HG02798 (cell line): ENCODE measurements around the gene TRIM41.
"Not testable (repeated sequence)": the region's sequence is repeated elsewhere in the genome, so short reads cannot be mapped to it uniquely, and the experiment has no call there.

ENCODE experiments used
- ATAC-seq: cut with Tn5 transposase; IDR thresholded peaks from one replicate; pipeline ENCODE4 v1.9.1; 2021; ENCODE audit warnings: mild to moderate bottlenecking; ENCODE audit not compliant: unreplicated experiment, poor library complexity

TRIM41 gene

DNA sequence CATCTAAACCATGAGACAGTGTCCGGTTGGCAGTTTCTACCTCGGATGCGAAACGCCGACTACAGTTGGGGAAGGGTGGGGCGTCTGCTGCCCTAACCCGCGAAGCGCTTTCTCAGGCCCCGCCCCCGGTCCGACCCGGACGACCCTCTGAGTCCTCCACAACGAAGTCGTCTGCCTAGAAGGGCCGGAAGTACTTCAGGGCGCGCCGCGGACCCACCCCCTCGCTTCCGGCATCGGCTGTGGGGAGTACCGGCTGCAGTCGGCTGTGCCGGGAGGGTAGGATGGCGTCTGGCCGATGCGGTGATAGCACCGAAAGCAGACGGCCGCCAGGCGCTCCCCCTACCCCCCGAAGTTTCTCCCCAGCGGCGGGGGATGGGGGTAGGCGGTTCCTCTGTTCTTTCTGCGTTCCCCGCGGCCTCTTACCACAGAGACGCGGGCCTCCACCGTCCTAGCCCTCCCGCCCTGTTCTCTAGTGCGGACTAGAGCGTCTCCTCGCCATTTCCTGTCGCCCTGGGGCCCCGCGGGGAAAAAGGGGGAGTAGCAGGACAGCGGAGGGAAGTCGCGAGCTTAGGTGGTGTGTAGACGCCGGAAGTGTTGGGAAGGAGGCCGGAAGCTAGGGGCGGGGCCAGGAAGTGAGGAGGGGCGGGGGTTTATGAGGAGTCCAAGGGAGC is at the start of gene TRIM41:
Gene TRIM41 (plus strand): TSS at position 224 of the 671 bp plus-strand sequence. CDS start 719 bp downstream, outside the sequence.
- ATAC-seq = peak; percentile 69

DNA sequence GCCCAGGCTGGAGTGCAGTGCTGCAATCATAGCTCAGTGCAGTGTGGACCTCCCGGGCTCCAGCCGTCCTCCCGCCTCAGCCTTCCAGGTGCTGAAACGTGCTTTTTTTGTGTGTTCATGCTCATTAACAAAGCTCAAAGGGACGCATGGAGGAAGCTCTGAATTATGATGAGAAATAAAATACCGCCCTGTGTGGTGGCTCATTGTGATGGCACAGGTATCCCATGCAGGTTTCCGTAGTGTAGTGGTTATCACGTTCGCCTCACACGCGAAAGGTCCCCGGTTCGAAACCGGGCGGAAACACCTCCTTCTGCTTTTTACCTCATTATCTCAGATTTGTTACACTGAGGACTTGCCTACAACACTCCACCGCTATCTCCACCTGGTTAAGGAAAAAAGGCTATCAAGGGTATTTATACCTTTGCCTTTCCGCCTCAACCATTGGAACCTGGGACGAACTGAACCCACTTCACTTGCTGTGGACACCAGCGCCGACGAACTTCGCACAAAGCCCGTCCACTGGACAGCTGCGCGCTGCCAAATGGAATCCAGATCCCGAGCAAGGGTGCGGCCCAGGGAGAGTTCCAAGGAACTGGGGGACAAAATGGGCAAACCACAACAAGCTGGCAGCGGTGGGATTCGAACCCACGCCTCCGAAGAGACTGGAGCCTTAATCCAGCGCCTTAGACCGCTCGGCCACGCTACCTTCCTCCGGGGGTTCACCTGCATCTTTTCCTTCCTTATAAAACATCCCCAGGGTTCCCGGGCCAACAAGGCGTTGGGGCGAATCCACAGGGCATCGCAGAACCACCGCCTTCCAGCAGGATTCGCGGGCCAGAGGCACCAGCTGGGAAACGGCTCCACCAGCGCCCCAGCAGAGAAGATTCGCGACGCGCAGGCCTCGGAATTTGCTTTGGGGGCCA is 49.4 kb upstream of the TRIM41 start:
- peak; percentile 42 for ATAC-seq

DNA sequence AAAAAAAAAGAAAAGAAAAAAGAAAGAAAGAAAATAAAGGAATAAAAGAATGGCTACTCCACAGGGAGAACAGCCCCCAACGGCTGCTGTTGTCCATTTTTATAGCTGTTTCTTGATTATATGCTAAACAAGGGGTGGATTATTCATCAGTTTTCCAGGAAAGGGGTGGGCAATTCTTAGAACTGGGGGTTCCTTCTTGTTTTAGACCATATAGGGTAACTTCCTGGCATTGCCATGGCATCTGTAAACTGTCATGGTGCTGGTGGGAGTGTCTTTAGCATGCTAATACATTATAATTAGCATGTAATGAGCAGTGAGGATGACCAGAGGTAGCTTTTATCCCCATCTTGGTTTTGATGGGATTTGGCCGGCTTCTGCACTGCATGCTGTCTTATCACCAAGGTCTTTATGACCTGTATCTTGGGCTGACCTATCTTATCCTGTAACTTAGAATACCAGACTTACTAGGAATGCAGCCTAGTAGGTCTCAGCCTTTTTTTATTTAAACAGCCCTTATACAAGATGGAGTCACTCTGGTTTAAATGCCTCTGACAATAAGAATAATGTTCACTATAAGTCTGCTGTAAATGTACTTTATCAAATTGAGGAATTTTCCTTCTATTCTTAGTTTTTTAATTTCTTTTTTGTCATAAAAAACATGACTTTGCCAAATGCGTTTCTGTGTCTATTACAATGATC is 46.7 kb upstream of the TRIM41 start:
- no peak for ATAC-seq

DNA sequence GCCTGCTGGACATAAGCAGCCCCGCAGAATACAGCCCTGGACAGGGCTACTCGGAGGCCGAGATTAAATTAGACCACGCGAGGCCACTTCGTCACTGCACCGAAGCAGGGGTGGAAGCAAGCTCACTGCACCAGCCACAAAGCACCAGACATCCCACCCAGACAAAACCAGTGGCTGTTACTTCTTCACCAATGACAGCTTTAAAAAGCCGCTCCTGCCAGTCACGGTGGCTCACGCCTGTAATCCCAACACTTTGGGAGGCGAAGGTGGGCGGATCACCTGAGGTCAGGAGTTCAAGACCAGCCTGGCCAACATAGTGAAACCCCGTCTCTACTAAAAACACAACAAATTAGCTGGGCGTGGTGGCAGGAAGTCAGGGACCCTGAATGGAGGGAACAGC is 45.5 kb upstream of the TRIM41 start:
- not testable (repeated sequence) for ATAC-seq

DNA sequence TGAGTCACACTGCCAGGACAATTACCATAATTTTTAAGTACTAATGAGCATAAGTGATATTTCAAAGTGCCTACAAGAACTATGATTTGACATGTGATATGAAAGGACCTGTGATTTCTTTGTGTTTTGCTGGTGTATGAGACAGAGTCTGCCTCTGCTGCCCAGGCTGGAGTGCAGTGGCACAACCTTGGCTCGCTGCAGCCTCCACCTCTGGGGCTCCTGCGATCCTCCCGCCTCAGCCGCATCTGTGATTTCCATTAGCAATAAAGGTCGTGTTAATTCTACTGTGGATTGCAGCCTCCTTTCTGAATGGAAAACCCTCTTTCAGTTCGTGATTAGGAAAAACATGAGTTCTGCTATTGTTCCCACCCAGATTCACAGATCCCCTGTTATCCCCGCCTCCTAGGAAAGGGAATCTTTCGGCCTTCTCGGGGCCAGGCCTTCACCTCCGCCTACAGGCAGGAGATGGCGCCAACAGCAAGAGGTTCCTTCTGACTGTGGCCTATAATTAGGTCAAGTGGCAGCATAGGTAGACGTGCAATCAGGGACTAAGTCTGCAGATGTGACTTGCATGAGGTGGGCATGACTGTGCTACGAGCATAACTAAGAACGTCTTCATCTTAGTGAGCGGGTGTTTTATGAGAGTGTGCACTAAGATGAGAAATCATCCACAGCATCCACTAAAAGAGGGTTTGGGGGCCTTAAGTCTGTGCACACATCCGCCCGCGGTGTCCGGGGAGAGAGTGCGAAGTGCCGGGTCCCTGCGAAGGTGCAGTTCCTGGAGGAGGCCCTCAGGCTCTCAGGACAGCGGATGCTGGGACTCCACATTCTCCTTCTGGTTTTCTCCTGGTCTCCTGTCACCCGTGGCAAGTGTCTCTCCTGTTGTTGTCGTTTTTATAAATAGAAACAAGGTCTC is 41.2 kb upstream of the TRIM41 start:
- ATAC-seq = peak; percentile 68

DNA sequence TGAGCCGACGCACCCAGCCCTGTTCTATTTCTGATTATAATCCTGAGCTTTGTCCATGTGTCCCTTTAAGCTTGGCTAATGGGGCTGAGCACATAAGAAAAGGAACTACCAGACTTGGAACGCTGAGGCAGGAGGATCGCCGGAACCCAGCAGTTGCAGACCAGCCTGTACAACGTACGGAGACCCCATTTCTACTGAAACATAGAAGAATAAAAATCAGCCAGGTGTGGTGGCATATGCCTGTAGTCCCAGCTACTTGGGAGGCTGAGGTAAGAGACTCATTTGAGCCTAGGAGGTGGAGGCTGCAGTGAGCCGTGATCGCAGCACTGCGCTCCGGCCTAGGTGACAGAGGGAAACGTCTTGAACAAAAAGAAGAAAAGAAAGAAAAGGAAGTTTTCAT is 40.4 kb upstream of the TRIM41 start:
- ATAC-seq = no peak

DNA sequence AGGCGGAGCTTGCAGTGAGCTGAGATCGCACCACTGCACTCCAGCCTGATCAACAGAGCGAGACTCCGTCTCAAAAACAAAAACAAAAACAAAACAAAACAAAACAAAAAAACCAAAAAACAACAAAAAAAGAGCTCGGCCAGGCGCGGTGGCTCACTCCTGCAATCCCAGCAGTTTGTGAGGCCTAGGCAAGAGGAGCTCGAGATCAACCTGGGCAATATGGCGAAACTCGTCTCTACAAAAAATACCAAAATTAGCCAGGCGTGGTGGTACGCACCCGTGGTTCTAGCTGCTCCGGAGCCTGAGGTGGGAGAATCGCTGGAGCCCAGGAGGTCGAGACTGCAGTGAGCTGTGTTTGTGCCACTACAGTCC is 38.2 kb upstream of the TRIM41 start:
- ATAC-seq = no peak

DNA sequence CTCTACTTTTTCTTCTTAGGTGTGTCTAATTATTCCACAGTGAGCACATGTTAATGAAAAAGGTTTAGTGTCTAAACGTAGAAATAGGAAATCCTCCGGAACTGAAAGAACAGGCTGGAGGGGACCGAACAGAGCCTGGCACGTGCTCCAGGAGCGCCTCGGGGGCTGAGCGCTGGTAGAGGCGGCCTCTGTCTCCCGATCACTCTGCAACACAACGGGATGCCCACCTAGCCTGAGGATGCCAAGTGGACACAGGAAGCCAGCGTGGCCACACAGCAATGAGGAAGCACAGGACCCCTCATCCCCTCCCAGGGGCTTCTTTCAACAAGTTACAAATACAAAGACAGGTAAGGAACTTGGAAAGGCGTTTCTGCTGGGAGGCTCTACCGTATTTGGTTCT is 37.5 kb upstream of the TRIM41 start:
- no peak for ATAC-seq

DNA sequence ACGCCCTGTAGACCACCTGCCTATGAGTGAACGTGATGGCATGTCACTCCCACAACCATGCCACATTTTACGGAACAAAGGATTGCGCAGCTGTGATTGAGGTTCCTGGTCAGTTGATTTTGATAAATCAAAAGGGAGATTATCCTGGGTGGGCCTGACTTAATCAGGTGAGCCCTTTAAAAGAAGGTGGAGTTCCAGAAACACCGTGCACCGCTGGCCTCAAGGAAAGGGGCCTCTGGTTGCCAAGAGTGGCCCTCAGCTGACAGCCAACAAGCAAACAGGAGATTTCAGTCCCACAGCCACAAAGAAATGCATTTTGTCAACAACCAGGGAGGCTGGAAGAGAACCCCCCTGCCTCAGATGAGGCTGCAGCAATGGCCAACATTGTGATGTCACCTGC is 37.1 kb upstream of the TRIM41 start:
- no peak for ATAC-seq

DNA sequence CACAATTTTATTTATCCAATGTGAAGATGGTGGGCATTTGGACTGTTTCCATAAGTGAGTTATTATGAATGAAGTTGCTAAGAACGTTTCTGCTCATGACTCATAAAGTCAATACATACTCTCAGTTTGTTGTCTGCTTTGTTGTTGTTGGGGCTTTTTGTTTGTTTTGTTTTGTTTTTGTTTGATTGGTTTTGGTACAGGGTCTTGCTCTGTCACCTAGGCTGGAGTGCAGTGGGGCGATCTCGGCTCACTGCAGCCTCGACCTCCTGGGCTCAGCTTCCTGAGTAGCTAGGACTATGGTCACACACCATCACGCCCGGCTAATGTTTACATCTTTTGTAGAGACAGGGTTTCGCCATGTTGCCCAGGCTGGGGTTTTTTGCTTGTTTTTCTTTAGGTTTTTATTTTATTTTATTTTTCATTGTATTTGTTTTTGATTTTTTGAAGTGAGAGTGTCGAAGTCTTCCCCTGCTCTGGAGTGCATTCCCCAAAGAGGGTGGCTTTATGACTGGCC is 36.0 kb upstream of the TRIM41 start:
- no peak for ATAC-seq

DNA sequence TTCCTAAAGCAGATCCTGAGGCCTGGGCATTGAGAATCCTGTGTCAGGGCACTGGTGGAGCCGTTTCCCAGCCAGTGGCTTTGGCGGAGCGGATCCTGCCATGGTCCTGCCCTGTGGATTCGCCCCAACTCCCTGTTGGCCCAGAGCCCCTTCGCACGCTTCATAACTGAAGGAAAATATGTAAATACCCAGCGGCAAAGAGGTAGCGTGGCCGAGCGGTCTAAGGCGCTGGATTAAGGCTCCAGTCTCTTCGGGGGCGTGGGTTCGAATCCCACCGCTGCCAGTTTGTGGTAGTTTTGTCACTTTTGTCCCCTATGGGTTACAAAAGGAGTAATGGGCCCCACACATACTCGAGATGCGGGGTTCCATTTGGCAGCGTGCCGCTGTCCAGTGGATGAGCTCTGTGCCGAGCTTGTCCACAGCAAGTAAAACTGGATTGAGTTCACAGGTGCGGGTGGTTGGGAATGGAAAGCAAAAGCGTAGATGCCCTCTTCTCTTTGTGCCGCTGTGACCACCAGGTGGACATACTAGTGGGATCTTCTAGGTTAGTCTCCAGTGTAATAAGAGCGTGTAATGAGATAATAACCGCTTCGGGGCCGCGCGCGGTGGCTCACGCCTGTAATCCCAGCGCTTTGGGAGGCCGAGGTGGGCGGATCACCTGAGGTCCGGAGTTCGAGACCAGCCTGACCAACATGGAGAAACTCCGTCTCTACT is 35.4 kb upstream of the TRIM41 start:
- no peak for ATAC-seq

DNA sequence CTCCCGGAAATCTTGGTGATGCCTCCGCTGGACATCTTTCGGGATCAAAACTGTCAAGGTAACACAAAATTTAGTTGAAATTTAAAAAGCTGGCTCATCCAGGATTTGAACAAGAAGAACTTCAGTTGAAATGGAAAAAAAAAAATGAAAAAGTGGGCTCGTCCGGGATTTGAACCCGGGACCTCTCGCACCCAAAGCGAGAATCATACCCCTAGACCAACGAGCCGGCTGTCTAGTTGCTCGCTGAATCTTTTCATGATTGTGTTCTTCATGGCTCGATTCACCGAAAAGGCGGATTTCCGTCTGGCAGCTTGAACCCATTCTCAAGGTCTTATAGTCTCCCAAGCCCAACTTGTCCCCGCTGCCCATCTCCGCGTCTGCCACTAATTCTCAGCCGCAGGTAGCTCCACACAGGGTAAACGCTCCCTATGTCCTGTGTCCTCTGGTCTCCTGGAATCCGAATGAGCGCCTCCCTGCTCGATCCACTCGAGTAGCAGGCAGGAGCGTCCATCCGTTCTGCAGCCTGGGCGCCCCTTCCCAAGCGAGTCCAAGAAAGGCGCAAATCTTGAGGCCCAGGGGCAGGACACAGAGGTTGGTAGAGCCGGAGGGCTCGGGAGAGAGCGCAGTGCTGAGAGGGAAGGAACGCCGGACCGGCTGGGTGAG is 34.2 kb upstream of the TRIM41 start:
- no peak for ATAC-seq

DNA sequence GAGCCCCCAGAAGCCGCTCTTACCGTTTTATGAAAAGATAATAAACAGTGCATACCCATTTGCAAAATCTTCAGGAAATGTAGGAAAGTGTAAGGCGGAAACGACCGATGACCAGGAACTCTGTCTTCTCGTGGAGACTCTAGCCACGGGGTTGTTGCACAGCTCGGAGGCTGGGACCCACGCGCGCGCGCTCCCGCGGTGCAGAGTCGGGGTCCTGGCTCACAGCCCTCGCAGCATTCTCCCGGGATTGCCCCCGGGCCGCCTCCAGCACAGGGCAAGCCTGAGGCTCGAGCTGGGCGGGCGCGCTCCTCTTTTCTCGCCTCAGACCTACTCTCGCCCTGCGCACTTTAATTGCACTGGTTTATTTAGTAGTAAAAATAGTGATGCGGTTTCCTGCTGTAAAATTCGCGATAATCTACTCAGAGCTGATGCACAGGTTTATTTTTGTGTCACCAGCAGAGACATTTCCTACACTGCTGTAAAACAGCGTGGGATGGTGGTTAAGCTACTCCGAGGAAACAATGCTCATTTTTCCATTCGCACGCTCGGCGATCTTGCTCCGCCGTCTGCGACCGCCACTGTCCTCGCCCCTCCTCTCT is 33.6 kb upstream of the TRIM41 start:
- ATAC-seq = no peak

DNA sequence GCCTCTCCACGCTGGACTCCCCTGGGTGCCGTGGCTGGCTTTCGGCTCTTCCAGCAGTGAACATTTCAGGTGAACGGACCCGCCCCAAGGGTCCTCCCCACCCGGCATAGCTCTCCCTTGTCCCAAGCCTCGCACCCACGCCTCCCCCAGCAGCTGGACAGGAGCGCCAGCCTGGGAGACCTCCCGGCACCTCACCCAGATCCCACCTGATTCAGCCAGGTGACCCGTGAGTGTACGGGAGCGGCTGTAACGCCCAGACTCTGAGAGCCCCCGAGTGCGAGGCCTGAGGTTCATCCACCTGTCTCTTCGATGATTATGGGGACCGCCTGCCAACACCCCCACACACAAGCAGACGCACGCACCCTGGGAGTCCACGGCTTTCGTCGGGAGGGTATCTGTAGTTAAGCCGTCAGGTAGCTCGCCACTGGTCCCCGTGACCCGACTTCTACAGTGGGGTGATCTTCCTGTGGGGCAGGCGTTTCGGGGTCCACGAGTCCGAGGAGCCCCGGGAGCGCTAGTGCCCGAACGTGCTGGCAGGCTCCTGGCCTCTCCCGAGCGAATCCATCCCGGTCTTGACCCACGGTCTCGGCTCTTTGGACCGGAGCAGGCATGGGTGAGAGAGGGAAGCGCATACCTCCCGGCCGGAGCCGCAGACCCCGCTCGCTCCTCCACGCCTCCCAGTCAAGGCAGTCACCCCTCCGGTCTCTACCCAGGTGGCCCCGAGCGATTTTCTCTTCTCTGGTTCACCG is 32.9 kb upstream of the TRIM41 start:
- no peak for ATAC-seq

DNA sequence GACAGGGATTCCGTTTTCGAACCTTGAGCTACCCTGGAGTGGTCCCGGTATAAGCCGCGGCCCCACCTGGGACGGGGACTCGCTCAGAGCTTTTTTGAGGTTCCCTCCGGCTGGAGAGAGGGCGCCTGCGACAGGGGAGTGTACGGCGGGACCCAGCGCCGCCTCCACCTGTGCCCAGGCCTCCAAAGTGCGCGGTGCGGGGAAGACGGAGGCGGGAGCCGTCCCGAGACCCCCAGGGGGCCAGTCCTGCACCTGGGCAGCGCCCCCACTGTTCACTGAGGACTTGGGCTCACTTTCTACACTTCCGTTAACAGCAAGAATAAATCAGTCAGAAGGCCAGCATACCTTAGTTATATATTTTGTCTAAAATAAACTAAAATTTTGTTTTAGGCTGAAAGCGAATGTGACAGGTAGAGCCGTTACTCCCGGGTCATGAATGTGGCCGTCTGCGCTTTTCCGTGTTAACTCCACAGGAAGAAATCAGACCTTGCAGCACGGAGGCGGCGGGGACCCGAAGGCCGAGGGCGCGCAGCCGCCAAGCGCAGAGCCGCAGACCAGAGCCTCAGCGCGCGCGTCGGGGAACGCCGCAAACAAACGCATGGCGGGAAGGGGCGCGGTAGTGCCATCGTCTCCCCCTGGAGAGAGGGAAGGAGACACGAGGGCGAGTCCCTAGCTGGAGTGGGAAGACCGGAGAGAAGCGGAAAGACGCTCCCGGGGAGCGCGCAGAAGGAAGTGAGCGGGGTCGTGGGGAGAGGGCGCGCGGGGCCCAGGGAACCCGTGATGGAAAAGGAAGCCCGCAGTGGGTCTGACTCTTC is 32.2 kb upstream of the TRIM41 start:
- peak; percentile 11 for ATAC-seq

DNA sequence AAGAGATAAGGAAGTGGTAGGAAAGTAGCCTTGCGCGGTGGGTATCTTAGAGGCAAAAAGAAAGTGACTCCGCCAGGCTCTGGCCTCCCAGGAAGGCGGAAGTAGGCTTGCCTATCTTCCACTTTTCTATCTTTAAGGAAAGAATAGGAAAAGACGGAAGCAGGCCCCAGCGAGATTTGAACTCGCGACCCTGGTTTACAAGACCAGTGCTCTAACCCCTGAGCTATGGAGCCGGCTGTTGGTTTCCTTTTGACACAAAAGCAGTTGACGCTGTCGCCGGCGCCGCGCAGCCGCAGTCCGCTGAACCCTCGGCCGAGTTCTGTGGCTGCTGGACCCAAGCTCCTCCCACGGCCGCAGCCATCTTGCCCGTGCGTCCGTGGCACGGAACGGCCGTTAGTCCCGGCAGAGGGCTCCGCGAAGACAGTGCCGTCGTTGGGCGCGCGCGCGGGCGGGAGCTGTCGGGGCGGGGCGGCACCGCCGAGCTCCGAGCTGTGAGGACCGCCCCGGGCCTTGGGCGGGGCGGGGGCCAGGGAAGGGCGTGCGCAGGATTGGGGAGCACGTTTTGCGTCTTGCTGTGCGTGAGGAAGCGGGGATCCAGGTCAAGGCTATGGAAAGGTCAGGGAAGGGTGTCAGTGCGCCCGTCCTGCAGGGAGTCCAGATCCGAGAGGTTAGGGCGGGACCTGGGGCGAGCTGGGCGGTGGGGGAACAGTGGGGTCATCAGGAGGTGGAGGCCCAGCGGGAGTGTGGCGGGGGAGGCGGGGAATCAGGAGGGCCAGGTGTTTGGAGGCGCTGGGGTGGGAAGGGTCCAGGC is 31.4 kb upstream of the TRIM41 start:
- peak; percentile 71 for ATAC-seq
